BLaER1 (cell line): ENCODE results near the gene ATP11A.

ENCODE experiments used
- H3K27ac ChIP-seq: shearing (Covaris generic); formaldehyde crosslinking; 2 replicates; pipeline ENCODE4 v1.8.1; 2022
- H3K27me3 ChIP-seq: shearing (Covaris generic); formaldehyde crosslinking; 2 replicates; pipeline ENCODE4 v1.8.1; 2022
- H3K36me3 ChIP-seq: shearing (Covaris generic); formaldehyde crosslinking; 2 replicates; pipeline ENCODE4 v1.8.1; 2022
- H3K4me1 ChIP-seq: shearing (Covaris generic); formaldehyde crosslinking; 2 replicates; pipeline ENCODE4 v1.8.1; 2022
- H3K4me2 ChIP-seq: shearing (Covaris generic); formaldehyde crosslinking; 2 replicates; pipeline ENCODE4 v1.8.1; 2022
- H3K4me3 ChIP-seq: shearing (Covaris generic); formaldehyde crosslinking; 2 replicates; pipeline ENCODE4 v1.8.1; 2022
- H3K9ac ChIP-seq: shearing (Covaris generic); formaldehyde crosslinking; 2 replicates; pipeline ENCODE4 v1.8.1; 2022
- H3K9me3 ChIP-seq: shearing (Covaris generic); formaldehyde crosslinking; 2 replicates; pipeline ENCODE4 v1.8.1; 2022
- H4K20me1 ChIP-seq: shearing (Covaris generic); formaldehyde crosslinking; 2 replicates; pipeline ENCODE4 v1.8.1; 2022
- Cebpa-rat ChIP-seq: shearing (Covaris generic); IDR thresholded peaks from 2 replicates; pipeline ENCODE4 v1.8.1; 2022

ATP11A gene

DNA sequence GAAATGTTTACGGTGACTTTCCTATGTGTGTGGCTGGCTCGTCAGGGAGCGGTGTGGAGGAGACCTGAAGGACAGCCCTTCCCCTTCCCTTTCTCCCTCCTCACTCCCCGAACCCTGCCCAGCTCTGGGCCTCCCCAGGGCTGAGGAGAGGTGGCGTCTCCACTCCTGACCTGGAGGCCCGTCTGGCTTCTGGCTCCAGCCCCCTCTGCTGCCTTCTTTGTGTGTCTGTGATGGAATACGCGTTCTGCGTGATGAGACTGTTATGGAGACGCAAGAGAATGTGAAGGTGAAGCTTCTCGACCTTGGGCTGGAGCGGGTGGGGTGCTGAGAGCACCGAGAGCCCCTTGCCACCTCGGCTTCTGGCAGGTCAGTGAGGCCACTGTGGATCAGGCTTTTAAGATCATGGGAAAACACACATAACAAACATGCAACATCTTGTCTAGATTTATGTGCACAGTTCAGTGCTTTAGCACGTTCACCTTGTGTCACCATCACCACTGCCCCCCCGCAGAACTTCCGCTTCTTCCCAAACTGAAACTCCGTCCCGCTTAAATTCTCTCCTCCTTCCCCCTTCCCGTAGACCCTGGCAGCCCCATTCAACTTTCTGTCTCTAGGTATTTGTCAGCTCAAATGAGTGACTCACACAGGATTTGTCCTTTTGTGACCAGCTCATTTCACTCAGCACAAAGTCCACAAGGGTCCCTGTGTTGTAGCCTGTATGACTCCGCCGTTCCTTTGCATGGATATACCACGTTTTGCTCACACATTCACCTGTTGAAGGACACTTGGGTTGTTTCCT, 24.7 kb downstream of the ATP11A start:
- Histone ChIP-seq H3K27me3 (no peaks in the 10 kb centered on the region), H3K9me3 (no peaks in the 10 kb centered on the region), H3K36me3 (peaks cover 6% of the 10 kb centered on the region; the same call in 1 of the 2 replicates), H3K9ac (no peak overlapping the region), H3K4me1 (peaks cover 40% of the 10 kb centered on the region), H3K4me2 (no peak overlapping the region), H3K4me3 (no peak overlapping the region), H4K20me1 (peaks cover 60% of the 10 kb centered on the region), H3K27ac (no peak overlapping the region)
- no peak for TF ChIP-seq Cebpa-rat

DNA sequence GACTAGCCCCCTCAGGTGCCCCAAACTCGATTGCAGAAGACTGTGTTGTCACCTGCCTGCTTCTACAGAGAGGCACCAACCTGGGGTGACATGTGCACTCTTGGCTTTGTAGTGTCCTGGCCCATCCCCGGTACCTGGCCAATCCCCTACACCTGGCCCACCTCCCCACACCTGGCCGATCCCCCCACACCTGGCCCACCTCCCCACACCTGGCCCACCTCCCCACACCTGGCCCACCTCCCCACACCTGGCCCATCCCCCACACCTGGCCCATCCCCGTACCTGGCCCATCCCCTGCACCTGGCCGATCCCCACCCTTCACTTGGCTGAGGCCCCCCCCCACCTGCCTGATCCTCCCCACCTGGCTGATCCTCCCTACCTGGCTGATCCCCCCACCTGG, 25.4 kb downstream of the ATP11A start:
- peaks cover 34% of the 10 kb centered on the region for H3K4me1 ChIP-seq
- no peak overlapping the region for H3K27ac ChIP-seq
- peaks cover 6% of the 10 kb centered on the region; the same call in 1 of the 2 replicates for H3K36me3 ChIP-seq

DNA sequence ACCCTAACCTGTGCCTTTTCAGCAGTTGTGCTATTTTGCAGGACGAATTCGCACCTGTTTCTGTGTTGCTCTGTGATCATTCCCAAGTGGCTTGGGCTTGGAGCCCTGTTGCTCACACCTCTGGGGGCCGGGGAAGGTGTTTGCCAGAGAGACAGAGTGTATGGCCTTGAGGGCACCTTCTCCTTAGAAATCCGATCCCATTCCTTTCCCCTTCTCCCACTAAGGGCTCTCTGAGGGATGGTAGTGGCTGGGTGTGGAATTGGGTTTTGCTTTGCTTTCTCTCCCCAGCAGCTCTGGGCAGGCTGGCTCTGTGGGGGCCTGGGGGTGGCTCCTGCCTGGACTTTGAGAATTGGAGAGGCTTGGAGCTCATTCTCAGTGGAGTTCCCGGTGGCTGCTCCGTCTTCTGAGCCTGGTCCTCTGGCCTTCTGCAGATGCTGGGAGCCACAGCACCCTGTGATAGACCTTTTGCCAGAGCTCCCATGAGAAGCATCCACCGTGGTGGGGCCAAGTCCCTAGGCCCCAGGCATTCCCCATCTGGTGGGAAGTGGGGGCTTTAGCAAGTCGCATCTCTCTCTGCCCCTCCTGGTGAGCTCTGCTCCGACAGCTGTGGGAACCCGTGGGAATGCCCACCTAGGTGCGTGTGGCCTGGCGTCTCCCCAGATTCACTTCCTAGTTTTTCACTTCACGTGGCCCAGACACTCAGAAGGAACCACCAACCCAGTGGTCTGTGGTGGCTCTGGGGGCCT, 26.1 kb downstream of the ATP11A start:
- Histone ChIP-seq H3K9me3 (no peaks in the 10 kb centered on the region), H3K27me3 (no peaks in the 10 kb centered on the region), H3K27ac (no peak overlapping the region), H4K20me1 (peaks cover 65% of the 10 kb centered on the region), H3K9ac (no peak overlapping the region), H3K36me3 (peaks cover 6% of the 10 kb centered on the region; the same call in 1 of the 2 replicates), H3K4me3 (no peak overlapping the region), H3K4me1 (peaks cover 28% of the 10 kb centered on the region), H3K4me2 (no peak overlapping the region)
- no peak for TF ChIP-seq Cebpa-rat

More for the DNA sequence above, 25.4 kb downstream of the ATP11A start:
- no peak for TF ChIP-seq Cebpa-rat
- H3K4me2 ChIP-seq: no peak overlapping the region
- no peaks in the 10 kb centered on the region for H3K27me3 ChIP-seq
- H4K20me1 ChIP-seq: peaks cover 60% of the 10 kb centered on the region
- no peak overlapping the region for H3K4me3 ChIP-seq
- H3K9ac ChIP-seq: no peak overlapping the region
- H3K9me3 ChIP-seq: no peaks in the 10 kb centered on the region

DNA sequence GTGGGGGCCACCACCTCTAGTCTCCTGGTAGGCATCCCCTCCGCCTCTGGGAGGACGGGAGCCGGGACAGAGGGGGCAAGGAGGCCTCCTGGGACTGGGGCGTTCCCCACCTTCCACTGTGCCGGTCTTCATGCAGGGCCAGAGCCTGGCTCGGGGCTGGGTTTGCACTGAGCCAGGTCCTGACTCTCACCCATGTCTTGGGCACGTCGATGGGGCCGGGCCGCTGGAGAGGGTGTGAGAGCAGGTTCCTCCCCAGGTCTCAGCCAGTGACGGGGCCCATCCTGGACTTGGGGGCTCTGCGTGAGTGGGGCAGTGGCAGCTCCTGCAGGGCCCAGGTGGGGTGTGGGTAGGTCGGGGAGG, 26.6 kb downstream of the ATP11A start:
- Histone ChIP-seq H3K4me3 (no peak overlapping the region), H3K9me3 (no peaks in the 10 kb centered on the region), H3K27me3 (no peaks in the 10 kb centered on the region), H3K4me2 (no peak overlapping the region), H3K4me1 (peaks cover 23% of the 10 kb centered on the region), H3K27ac (no peak overlapping the region), H3K36me3 (peaks cover 6% of the 10 kb centered on the region; the same call in 1 of the 2 replicates), H4K20me1 (peaks cover 71% of the 10 kb centered on the region), H3K9ac (no peak overlapping the region)
- TF ChIP-seq Cebpa-rat: no peak

DNA sequence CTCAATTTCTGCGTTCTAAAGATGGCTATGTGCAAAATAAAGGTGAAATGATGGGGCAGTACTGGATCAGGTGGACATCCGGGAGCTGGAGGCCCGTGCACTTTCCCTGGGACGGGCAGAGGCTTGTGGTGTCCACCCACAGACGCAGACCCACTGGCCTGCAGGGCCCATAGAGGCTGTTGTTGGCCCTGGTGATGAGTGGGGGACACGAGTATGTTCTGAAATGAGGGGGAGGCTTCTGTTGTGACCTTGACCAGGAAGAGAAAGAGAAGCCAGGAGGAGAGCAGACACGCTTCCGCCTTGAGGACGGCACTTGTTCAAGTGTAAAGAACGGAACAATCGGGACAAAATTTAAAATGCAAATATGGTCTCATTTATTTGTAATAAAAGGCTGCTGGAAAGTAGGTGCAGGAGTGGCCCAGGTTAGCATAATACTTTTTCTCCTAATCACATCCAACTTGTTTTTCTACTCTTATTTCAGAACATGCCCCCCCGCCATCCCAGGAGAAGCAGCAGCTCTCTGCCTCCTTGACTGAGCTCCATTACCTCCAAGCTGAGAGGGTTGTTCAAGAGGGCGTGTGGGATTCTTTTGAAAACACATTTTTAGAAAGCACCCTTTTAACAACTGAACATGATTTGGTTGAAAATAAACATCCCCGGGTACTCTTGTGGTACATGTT, 27.1 kb downstream of the ATP11A start:
- Histone ChIP-seq H3K36me3 (peaks cover 6% of the 10 kb centered on the region; the same call in 1 of the 2 replicates), H4K20me1 (peaks cover 75% of the 10 kb centered on the region)
- no peak for TF ChIP-seq Cebpa-rat

DNA sequence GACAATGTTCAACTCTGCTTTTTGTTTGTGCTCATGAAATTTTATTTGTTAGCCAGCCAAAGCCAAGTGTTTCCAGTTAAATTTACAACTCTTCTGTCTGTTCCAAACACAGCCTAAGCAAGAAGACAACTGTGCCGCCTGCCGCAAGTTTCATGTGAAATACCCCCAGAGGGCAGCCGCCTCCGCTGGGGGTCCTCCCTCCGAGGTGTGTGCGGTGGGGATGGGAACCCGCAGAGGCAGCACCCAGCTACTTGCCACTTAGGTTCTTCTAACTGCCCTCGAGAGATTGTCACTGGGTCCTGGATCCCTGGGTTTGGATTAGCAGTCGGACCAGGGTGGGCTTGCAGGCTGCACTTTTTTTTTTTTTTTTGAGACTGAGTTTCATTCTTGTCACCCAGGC, 28.5 kb downstream of the ATP11A start:
- peaks cover 17% of the 10 kb centered on the region; the same call in 1 of the 2 replicates for H3K4me1 ChIP-seq
- TF ChIP-seq Cebpa-rat: no peak
- H3K9me3 ChIP-seq: no peaks in the 10 kb centered on the region
- H3K36me3 ChIP-seq: peaks cover 6% of the 10 kb centered on the region; the same call in 1 of the 2 replicates
- H3K4me2 ChIP-seq: no peak overlapping the region
- no peak overlapping the region for H3K4me3 ChIP-seq
- no peak overlapping the region for H3K9ac ChIP-seq
- H3K27ac ChIP-seq: no peak overlapping the region
- H3K27me3 ChIP-seq: no peaks in the 10 kb centered on the region
- H4K20me1 ChIP-seq: peaks cover 83% of the 10 kb centered on the region

More for the DNA sequence above, 27.1 kb downstream of the ATP11A start:
- Histone ChIP-seq H3K4me3 (no peak overlapping the region), H3K4me1 (peaks cover 17% of the 10 kb centered on the region), H3K27me3 (no peaks in the 10 kb centered on the region), H3K27ac (no peak overlapping the region), H3K4me2 (no peak overlapping the region), H3K9me3 (no peaks in the 10 kb centered on the region), H3K9ac (no peak overlapping the region)

DNA sequence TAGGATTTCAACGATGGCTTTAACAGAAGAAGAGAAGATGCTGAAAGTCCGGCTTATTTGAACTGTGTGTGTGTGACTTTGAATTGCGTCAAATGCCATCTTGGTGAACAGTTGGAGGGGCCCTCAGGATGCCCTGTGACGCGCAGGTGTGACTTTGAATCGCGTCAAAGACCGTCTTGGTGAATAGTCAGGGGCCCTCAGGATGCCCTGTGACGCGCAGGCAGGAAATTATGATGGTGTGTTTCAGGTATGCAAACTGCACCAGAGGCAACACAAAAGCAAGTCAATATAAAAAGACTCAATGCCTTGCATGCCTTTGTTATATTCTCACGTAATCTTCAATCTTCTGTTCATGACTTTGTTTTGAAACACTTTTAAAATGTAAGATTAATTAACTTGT, 29.2 kb downstream of the ATP11A start:
- Histone ChIP-seq H3K4me2 (no peak overlapping the region), H3K27ac (no peak overlapping the region), H3K4me1 (peaks cover 23% of the 10 kb centered on the region), H3K27me3 (no peaks in the 10 kb centered on the region), H3K4me3 (no peak overlapping the region), H3K36me3 (peaks cover 6% of the 10 kb centered on the region; the same call in 1 of the 2 replicates), H3K9me3 (no peaks in the 10 kb centered on the region), H3K9ac (no peak overlapping the region), H4K20me1 (peaks cover 88% of the 10 kb centered on the region)
- no peak for TF ChIP-seq Cebpa-rat

DNA sequence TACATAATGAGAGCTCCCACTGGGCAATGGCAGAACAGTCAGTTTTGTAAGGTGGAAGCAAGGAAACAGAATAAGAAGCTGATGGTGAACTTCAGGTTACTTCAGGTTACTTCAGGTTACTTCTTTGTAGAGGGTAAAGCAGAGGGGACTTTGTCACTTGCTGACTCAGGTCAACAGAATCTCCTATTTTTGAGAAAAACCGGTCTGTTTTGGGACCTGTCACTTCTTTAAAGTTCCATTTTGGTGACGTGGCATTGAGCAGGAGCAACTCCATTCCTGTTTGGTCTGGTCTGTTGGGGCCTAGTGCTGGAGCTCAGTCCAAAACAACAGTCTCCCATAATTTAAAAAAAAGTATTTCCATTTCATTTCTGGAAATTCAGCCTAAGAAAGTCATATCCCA, 29.7 kb downstream of the ATP11A start:
- Histone ChIP-seq H4K20me1 (peaks cover 88% of the 10 kb centered on the region), H3K27me3 (no peaks in the 10 kb centered on the region), H3K9ac (no peak overlapping the region), H3K4me2 (no peak overlapping the region), H3K4me3 (no peak overlapping the region), H3K27ac (no peak overlapping the region), H3K9me3 (no peaks in the 10 kb centered on the region), H3K36me3 (peaks cover 11% of the 10 kb centered on the region; the same call in 1 of the 2 replicates), H3K4me1 (peaks cover 28% of the 10 kb centered on the region)
- TF ChIP-seq Cebpa-rat: no peak

DNA sequence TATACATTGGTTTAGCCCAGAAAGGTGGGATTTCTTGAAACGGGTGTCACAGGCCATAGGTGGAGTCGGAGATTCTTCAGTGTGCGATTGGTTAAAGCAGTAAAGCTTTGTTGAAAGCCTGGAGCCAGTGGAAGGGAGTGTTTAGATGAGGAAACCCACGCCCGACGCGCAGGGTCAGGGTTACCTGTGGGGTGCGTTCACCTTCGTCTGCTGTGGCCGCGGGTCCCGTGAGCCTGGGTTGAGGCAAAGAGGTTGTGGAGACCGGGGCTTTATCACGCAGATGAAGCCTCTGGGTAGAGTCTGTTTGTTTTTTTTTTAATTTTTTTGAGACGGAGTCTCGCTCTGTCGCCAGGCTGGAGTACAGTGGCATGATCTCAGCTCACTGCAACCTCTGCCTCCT, 30.4 kb downstream of the ATP11A start:
- Histone ChIP-seq H3K27me3 (no peaks in the 10 kb centered on the region), H3K4me1 (peaks cover 35% of the 10 kb centered on the region), H3K9me3 (no peaks in the 10 kb centered on the region), H3K4me3 (no peak overlapping the region), H4K20me1 (peaks cover 89% of the 10 kb centered on the region), H3K4me2 (no peak overlapping the region), H3K27ac (no peak overlapping the region), H3K9ac (no peak overlapping the region), H3K36me3 (peaks cover 11% of the 10 kb centered on the region; the same call in 1 of the 2 replicates)
- no peak for TF ChIP-seq Cebpa-rat

DNA sequence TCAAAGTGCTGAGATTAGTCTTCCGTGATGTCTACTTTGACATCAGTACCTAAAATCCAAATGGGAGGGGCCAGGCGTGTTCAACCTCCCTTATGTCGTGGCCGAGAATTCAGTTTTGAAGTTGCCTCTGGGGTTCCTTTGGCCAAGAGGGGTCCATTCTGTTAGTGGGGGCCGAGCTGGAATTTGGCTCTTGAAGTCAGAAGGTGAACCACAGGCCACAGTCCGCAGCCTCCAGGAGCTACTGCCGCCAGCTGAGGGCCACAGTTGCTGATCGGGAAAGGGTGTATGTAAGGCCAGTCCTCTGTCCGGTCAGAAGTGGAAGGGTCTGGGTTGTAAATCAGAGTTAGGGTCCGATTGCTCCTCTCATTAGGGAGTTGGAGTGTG, 31.0 kb downstream of the ATP11A start:
- Histone ChIP-seq H4K20me1 (peaks cover 91% of the 10 kb centered on the region), H3K27me3 (no peaks in the 10 kb centered on the region), H3K27ac (no peak overlapping the region), H3K9ac (no peak overlapping the region), H3K4me2 (no peak overlapping the region), H3K9me3 (no peaks in the 10 kb centered on the region), H3K4me3 (no peak overlapping the region), H3K36me3 (peaks cover 11% of the 10 kb centered on the region; the same call in 1 of the 2 replicates), H3K4me1 (peaks cover 40% of the 10 kb centered on the region)
- no peak for TF ChIP-seq Cebpa-rat
